SK-N-SH treated with all-trans-retinoic acid at 6 μM for 48 hours (cell line): Measurements from ENCODE around the gene FAM174B.

Source experiments
- ARNTL ChIP-seq: fragments of 450-650 bp; formaldehyde crosslinking; IDR thresholded peaks from 2 replicates; pipeline ENCODE4 v1.5.0; 2020; ENCODE audit warnings: low read depth, mild to moderate bottlenecking, moderate library complexity, borderline replicate concordance
- GLIS3 ChIP-seq: fragments of 250-450 bp; sonication (Bioruptor Pico); IDR thresholded peaks from 2 replicates; pipeline ENCODE4 v1.5.0; 2020; ENCODE audit warnings: mild to moderate bottlenecking, moderate library complexity
- OSR1 ChIP-seq: fragments of 250-450 bp; sonication (Bioruptor Pico); IDR thresholded peaks from 2 replicates; pipeline ENCODE4 v1.8.0; 2022; ENCODE audit warnings: moderate library complexity, mild to moderate bottlenecking, inconsistent platforms
- RARB ChIP-seq: fragments of 250-450 bp; sonication (Bioruptor Pico); IDR thresholded peaks from 2 replicates; pipeline ENCODE4 v1.8.0; 2021; ENCODE audit warnings: mild to moderate bottlenecking, moderate library complexity

DNA sequence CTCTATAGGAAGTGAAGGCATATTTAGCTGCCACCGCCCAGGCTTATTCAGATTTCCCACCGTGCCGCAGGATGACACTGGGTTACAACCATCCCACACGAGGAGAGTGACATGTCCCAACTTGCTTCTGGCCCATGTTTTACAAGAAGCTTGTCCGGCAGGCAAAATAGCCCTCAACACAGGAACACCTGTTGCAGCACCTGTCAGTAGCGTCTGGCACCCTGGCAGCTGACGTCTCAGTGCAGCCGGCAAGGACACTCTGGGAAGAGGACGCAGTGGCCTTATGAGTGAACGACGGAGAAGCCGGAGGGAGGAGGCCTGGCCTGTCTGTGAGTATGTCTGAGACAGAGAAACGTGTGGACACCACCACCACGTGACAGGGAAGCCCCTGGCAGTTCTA, 32.1 kb downstream of the FAM174B start:
- no peak for TF ChIP-seq OSR1 (CRISPR knock-in tag)
- no peak for TF ChIP-seq RARB (CRISPR knock-in tag)
- TF ChIP-seq GLIS3, result no peak
- no peak for TF ChIP-seq ARNTL (CRISPR knock-in tag)
